DOHH2 (cell line): ENCODE data around the gene PLA2G4F.
"Not testable (repeated sequence)": the region's sequence is repeated elsewhere in the genome, so short reads cannot be mapped to it uniquely, and the experiment has no call there.

Experiments used
- CTCF ChIP-seq: fragments of 200-600 bp; sonication (generic); IDR thresholded peaks from one replicate; pipeline ENCODE4 v1.5.1; 2014; ENCODE audit warnings: antibody characterized with exemption, mild to moderate bottlenecking, low read depth, low read length; ENCODE audit not compliant: poor library complexity, severe bottlenecking
- EZH2phosphoT487 ChIP-seq: fragments of 200-600 bp; sonication (generic); IDR thresholded peaks from 2 replicates; pipeline ENCODE4 v1.6.1; 2017; ENCODE audit warnings: borderline replicate concordance, mild to moderate bottlenecking, antibody characterized with exemption, low read length, moderate library complexity, mixed read lengths

- TF ChIP-seq CTCF, EZH2phosphoT487: not testable (repeated sequence)
Measured at GRCh38 chr15:42091753-42092397, 64.6 kb downstream of the PLA2G4F start.
